Measurements from ENCODE around the gene STON2. TPM values are rescaled to one million over a fixed set of nuclear protein-coding genes. Genes with fewer than 3 reads are reported as not detected.

STON2 gene
- total and polyA plus RNA-seq, 2 of the 13 experiments (the other 11 are each of a cell fraction or from before 2014, with no cell fraction given): 2.1 to 11.0 TPM

DNA sequence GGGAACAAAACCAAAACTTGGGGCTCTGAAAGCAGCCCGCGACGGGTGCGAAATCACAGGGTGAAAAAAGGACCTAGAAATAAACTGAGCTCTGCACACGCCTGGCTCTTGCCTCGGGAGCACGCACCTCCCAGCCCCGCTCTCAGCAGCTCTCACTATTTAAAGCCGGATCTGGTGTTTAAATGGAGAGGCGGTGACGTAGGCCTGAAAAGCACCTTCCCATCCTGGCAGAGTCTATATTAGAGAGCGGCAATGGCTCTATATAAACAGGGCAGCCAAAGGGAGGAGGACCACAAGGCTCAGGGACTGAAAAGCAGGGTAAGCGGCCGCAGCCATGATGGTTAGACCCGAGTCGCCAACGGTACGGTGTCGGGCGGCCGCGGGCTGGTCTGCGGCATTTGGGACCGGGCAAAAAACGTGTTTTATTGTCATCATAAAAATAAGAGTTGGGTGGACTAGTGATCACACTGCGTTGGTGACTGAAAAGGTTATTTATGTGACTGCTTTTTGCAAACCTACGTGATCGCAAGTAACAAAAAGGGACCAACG is 180.8 kb downstream of the STON2 start (continued):
- TF ChIP-seq KDM3A (CRISPR knock-in tag; IDR thresholded peaks at IDR 0.05; ENCODE audit: low read depth) (no peak), GATAD1 (CRISPR knock-in tag; IDR thresholded peaks at IDR 0.05) (peak; percentile 54), IRX3 (CRISPR knock-in tag; IDR thresholded peaks at IDR 0.05; ENCODE audit: borderline replicate concordance, low read depth) (no peak; the same call in 1 of the 2 replicates), KMT2B (CRISPR knock-in tag; IDR thresholded peaks at IDR 0.05) (peak; percentile 78; the same call in 1 of the 2 replicates), MED8 (CRISPR knock-in tag; IDR thresholded peaks at IDR 0.05; ENCODE audit: insufficient replicate concordance) (no peak), ETV5 (CRISPR knock-in tag; IDR thresholded peaks at IDR 0.05; ENCODE audit: borderline replicate concordance) (no peak), SCMH1 (CRISPR knock-in tag; IDR thresholded peaks at IDR 0.05; ENCODE audit: borderline replicate concordance) (no peak), RFX1 (IDR thresholded peaks at IDR 0.05) (no peak), PPARG (CRISPR knock-in tag; conservative IDR thresholded peaks at IDR 0.05) (no peak; the same call in 1 of the 2 replicates), MAZ (IDR thresholded peaks at IDR 0.05; ENCODE audit: borderline replicate concordance, low read depth, low read length) (no peak), MAZ (CRISPR knock-in tag; IDR thresholded peaks at IDR 0.05; ENCODE audit: low read depth) (peak; percentile 60; the same call in 1 of the 2 replicates), ZNF44 (CRISPR knock-in tag; IDR thresholded peaks at IDR 0.05) (no peak), ZNF839 (CRISPR knock-in tag; IDR thresholded peaks at IDR 0.05; ENCODE audit: borderline replicate concordance) (no peak), HNRNPL (IDR thresholded peaks at IDR 0.05; ENCODE audit: low read depth, low read length) (no peak), SALL1 (CRISPR knock-in tag; IDR thresholded peaks at IDR 0.05) (peak; percentile 85), YEATS2 (CRISPR knock-in tag; IDR thresholded peaks at IDR 0.05; ENCODE audit: borderline replicate concordance) (no peak), ZNF251 (CRISPR knock-in tag; IDR thresholded peaks at IDR 0.05) (no peak), ZNF777 (CRISPR knock-in tag; IDR thresholded peaks at IDR 0.05) (no peak), ZIK1 (CRISPR knock-in tag; IDR thresholded peaks at IDR 0.05; ENCODE audit: borderline replicate concordance, low read depth) (peak; percentile 54; the same call in 1 of the 2 replicates), ZNF160 (CRISPR knock-in tag; IDR thresholded peaks at IDR 0.05) (0 out of 2 replicates have a peak, but pooled peaks have one; percentile 63)
- TF ChIP-seq, protein P1, sequence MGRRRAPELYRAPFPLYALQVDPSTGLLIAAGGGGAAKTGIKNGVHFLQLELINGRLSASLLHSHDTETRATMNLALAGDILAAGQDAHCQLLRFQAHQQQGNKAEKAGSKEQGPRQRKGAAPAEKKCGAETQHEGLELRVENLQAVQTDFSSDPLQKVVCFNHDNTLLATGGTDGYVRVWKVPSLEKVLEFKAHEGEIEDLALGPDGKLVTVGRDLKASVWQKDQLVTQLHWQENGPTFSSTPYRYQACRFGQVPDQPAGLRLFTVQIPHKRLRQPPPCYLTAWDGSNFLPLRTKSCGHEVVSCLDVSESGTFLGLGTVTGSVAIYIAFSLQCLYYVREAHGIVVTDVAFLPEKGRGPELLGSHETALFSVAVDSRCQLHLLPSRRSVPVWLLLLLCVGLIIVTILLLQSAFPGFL (CRISPR knock-in tag; IDR thresholded peaks at IDR 0.05): 0 out of 2 replicates have a peak, but pooled peaks have one; percentile 11
- TF ChIP-seq, protein P2, sequence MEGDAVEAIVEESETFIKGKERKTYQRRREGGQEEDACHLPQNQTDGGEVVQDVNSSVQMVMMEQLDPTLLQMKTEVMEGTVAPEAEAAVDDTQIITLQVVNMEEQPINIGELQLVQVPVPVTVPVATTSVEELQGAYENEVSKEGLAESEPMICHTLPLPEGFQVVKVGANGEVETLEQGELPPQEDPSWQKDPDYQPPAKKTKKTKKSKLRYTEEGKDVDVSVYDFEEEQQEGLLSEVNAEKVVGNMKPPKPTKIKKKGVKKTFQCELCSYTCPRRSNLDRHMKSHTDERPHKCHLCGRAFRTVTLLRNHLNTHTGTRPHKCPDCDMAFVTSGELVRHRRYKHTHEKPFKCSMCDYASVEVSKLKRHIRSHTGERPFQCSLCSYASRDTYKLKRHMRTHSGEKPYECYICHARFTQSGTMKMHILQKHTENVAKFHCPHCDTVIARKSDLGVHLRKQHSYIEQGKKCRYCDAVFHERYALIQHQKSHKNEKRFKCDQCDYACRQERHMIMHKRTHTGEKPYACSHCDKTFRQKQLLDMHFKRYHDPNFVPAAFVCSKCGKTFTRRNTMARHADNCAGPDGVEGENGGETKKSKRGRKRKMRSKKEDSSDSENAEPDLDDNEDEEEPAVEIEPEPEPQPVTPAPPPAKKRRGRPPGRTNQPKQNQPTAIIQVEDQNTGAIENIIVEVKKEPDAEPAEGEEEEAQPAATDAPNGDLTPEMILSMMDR (CRISPR knock-in tag; IDR thresholded peaks at IDR 0.05): no peak
- TF ChIP-seq, protein P3, sequence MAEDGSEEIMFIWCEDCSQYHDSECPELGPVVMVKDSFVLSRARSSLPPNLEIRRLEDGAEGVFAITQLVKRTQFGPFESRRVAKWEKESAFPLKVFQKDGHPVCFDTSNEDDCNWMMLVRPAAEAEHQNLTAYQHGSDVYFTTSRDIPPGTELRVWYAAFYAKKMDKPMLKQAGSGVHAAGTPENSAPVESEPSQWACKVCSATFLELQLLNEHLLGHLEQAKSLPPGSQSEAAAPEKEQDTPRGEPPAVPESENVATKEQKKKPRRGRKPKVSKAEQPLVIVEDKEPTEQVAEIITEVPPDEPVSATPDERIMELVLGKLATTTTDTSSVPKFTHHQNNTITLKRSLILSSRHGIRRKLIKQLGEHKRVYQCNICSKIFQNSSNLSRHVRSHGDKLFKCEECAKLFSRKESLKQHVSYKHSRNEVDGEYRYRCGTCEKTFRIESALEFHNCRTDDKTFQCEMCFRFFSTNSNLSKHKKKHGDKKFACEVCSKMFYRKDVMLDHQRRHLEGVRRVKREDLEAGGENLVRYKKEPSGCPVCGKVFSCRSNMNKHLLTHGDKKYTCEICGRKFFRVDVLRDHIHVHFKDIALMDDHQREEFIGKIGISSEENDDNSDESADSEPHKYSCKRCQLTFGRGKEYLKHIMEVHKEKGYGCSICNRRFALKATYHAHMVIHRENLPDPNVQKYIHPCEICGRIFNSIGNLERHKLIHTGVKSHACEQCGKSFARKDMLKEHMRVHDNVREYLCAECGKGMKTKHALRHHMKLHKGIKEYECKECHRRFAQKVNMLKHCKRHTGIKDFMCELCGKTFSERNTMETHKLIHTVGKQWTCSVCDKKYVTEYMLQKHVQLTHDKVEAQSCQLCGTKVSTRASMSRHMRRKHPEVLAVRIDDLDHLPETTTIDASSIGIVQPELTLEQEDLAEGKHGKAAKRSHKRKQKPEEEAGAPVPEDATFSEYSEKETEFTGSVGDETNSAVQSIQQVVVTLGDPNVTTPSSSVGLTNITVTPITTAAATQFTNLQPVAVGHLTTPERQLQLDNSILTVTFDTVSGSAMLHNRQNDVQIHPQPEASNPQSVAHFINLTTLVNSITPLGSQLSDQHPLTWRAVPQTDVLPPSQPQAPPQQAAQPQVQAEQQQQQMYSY (CRISPR knock-in tag; IDR thresholded peaks at IDR 0.05): no peak
- TF ChIP-seq, protein P4, sequence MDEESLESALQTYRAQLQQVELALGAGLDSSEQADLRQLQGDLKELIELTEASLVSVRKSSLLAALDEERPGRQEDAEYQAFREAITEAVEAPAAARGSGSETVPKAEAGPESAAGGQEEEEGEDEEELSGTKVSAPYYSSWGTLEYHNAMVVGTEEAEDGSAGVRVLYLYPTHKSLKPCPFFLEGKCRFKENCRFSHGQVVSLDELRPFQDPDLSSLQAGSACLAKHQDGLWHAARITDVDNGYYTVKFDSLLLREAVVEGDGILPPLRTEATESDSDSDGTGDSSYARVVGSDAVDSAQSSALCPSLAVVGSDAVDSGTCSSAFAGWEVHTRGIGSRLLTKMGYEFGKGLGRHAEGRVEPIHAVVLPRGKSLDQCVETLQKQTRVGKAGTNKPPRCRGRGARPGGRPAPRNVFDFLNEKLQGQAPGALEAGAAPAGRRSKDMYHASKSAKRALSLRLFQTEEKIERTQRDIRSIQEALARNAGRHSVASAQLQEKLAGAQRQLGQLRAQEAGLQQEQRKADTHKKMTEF (CRISPR knock-in tag; IDR thresholded peaks at IDR 0.05): peak; percentile 90
